Measurements from ENCODE around the gene DUSP8. TPM values are rescaled to one million over a fixed set of nuclear protein-coding genes. Genes with fewer than 3 reads are reported as not detected.
A peak's percentile ranks its signal among the peaks of the same experiment; 100 is the strongest.
"Not testable (repeated sequence)": the region's sequence is repeated elsewhere in the genome, so short reads cannot be mapped to it uniquely, and the experiment has no call there.

Gene DUSP8
- total RNA-seq, 3 donors from 2014 or later = 5.4 to 6.0 (median 5.7) TPM

DNA sequence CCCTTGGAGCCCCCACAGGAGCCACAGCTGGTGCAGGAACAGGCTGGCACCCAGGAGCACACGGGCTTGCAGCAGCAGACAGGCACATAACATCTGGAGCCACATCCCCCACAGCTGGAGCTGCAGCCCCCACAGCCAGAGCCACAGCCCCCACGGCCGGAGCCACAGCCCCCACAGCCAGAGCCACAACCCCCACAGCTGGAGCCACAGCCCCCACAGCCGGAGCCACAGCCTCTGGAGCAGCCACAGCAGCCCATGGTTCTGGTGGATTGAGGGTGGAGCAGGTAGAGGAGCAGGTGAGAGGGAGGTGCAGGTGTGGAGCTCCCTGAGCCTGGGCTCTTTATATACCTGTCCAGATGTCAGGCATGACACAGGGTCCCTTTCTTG lies 25.9 kb upstream of the DUSP8 start, which contains the start of gene KRTAP5-2:
Gene KRTAP5-2, minus strand, starts transcription at position 301 of the 387 bp plus-strand sequence. Its CDS starts 44 bp downstream, at position 257.
- Mint-ChIP-seq H3K27me3 (ENCODE audit: low read depth) (peaks cover 28% of the 10 kb centered on the region), H3K36me3 (ENCODE audit: insufficient read depth) (no peaks in the 10 kb centered on the region), H3K4me1 (ENCODE audit: low read depth) (peaks cover 11% of the 10 kb centered on the region), H3K4me3 (no peak within 1 kb of the TSS), H3K9me3 (no peaks in the 10 kb centered on the region)
- DNase-seq = no peak
- no peak for ATAC-seq

DNA sequence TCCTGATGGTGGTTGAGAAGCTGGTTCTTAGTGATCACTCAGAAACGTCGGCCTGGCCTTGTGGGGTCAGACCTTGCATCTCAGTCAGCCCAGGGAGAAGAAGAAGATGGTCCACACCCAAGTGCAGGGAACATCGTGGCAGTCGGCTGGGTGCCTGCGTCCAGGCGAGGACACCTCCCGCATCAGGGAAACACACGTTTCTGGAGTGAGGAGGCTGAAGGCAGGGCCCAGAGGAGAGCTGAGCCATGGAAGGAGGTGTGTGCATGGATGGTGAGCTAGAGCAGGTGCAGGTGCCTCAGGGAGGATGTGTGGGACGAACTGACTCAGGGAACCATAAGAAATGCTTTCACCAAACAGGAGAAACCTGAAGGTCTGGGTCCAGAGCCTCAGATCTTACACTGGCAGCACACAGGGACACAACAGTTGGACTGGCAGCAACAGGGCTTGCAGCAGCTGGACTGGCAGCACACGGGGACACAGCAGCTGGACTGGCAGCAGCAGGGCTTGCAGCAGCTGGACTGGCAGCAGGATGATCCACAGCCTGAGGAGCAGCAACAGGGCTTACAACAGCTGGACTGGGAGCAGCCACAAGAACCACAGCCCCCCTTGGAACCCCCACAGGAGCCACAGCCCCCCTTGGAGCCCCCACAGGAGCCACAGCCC lies 25.4 kb upstream of the DUSP8 start:
- peaks cover 31% of the 10 kb centered on the region for H3K27me3 Mint-ChIP-seq (ENCODE audit: low read depth)
- H3K9me3 Mint-ChIP-seq = no peaks in the 10 kb centered on the region
- peaks cover 11% of the 10 kb centered on the region for H3K4me1 Mint-ChIP-seq (ENCODE audit: low read depth)
- H3K4me3 Mint-ChIP-seq = no peak overlapping the region
- H3K36me3 Mint-ChIP-seq (ENCODE audit: insufficient read depth) = no peaks in the 10 kb centered on the region
- no peak for ATAC-seq
- DNase-seq = no peak

DNA sequence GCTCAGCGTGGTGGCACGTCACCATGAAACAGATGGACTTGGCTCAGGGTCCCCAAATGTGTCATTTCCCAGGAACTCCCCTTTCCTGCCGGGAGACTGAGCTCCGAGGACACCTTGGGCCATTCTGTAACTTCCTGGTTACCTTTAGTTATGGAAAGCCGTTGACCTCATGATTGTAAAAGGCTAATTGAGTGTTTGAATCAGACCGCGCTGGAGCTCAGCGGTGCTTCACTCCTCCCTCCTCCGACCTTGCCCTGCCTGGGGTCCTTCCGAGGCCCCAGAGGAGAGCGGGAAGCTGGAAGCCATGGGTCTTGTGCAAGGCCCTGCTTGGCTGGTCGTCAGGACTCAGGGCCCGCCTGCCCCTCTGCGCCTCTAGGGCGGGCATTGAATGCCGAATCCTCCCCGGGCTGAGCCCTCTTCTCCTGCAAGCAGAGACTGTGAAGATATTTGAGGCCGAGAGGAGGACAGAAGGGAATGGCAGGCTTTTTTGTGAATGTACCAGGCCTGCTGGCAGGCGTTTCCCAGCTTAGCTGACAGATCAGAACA lies 24.6 kb upstream of the DUSP8 start:
- not testable (repeated sequence) for H3K36me3 Mint-ChIP-seq (ENCODE audit: insufficient read depth); H3K4me3 Mint-ChIP-seq; ATAC-seq; H3K9me3 Mint-ChIP-seq; DNase-seq
- Mint-ChIP-seq H3K27me3 (ENCODE audit: low read depth) (peaks cover 27% of the 10 kb centered on the region), H3K4me1 (ENCODE audit: low read depth) (peaks cover 11% of the 10 kb centered on the region)

DNA sequence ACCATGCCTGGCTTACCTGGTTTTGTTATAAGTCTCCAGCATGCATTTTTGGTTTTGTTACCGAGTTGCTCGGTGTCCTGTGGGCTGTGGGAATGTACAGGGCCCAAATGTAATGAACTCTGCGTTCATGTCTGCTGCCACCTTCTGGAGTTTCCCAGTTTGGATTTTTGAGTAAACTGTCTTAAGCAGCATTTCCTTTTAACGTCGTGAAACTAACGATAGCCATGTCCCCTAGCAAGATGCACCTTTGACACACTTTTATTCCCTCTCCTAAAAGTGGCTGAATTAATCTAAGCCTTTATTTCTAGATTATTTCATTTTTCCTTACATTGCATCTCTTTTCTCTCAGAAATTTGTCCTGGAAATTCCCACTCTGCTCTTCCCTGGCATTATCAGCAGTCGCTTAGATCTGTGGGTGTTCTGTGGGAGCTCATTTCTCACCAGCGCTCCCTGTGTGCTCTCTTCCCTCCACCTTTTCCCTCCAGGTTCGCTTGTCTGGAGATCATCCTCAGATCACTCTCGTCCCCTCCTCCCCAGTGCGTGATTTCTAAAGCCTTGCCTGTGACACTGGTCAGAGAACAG lies 24.0 kb upstream of the DUSP8 start:
- Mint-ChIP-seq H3K4me1 (ENCODE audit: low read depth) (peaks cover 11% of the 10 kb centered on the region), H3K27me3 (ENCODE audit: low read depth) (peaks cover 24% of the 10 kb centered on the region)
- ATAC-seq; H3K36me3 Mint-ChIP-seq (ENCODE audit: insufficient read depth); H3K9me3 Mint-ChIP-seq; DNase-seq; H3K4me3 Mint-ChIP-seq: not testable (repeated sequence)

DNA sequence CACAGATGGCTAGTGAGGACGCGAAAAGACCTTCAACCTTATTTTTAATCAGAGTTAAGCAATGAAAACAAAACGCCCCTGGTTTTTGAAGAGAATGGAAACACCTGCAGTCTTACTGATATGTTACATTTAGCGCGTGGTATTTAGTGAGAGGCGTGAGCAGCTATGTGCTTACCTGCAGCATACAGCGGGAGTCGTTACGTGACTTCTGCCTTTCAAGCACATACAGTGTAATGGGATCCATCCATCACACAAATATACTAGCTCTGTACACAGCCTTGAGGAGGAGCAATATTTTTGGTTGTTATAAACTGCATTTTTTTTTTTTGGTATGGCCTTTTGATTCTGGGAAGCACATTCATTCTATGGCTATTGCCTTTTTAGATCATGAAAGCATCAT lies 20.6 kb upstream of the DUSP8 start:
- Mint-ChIP-seq H3K36me3 (ENCODE audit: insufficient read depth) (no peaks in the 10 kb centered on the region), H3K27me3 (ENCODE audit: low read depth) (peaks cover 19% of the 10 kb centered on the region), H3K4me3 (no peak overlapping the region), H3K9me3 (no peaks in the 10 kb centered on the region), H3K4me1 (ENCODE audit: low read depth) (peaks cover 23% of the 10 kb centered on the region)
- DNase-seq (no peak), ATAC-seq (no peak)

DNA sequence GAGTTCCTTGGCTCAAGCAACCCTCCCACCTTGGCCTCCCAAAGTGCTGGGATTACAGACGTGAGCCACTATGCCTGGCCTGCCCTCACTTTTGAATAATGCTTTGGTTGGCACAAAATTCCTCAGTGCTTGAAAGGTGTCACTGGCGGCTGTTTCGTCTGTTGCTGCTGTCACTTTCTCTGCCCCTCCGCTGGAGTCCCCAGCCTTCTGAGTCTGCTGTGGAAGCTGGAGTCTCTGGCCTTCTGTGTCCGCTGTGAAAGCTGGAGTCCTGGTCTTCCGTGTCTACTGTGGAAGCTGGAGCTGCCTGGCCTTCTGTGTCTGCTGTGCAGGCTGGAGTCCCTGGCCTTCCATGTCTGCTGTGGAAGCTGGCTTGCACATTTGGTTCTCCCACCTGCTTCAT lies 17.9 kb upstream of the DUSP8 start:
- ATAC-seq = no peak
- Mint-ChIP-seq H3K4me3 (no peak overlapping the region), H3K36me3 (ENCODE audit: insufficient read depth) (no peaks in the 10 kb centered on the region), H3K27me3 (ENCODE audit: low read depth) (peaks cover 4% of the 10 kb centered on the region), H3K4me1 (ENCODE audit: low read depth) (peaks cover 25% of the 10 kb centered on the region), H3K9me3 (no peaks in the 10 kb centered on the region)
- no peak for DNase-seq

DNA sequence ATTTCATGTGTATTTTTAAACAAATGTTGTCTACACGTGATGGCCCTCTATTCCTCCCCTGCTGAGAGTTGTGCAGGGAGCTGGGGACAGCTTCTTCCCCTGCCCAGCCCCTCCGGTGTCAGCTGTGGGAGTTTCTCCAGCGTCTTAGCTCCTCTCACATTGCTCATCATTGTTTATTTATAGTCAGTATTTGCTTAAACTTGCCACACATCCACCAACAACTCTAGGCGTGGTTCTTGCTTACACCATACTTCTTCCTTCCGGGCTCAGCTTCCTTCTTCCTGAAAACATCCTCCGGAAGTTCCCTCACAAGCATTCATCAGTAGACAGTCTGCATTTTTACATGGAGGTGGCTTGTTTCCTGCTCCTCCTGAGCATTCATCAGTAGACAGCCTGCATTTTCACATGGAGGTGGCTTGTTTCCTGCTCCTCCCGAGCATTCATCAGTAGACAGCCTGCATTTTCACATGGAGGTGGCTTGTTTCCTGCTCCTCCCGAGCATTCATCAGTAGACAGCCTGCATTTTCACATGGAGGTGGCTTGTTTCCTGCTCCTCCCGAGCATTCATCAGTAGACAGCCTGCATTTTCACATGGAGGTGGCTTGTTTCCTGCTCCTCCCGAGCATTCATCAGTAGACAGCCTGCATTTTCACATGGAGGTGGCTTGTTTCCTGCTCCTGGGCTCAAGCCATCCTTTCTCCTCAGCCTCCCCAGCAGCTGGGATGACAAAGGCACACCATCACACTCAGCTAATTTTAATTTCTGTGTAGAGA lies 17.3 kb upstream of the DUSP8 start:
- ATAC-seq = peak in 1 of 2 donors; percentile 43
- peak overlapping the region; percentile 72 for H3K4me3 Mint-ChIP-seq
- H3K4me1 Mint-ChIP-seq (ENCODE audit: low read depth) = peaks cover 26% of the 10 kb centered on the region
- DNase-seq; H3K27me3 Mint-ChIP-seq (ENCODE audit: low read depth); H3K9me3 Mint-ChIP-seq; H3K36me3 Mint-ChIP-seq (ENCODE audit: insufficient read depth): not testable (repeated sequence)

DNA sequence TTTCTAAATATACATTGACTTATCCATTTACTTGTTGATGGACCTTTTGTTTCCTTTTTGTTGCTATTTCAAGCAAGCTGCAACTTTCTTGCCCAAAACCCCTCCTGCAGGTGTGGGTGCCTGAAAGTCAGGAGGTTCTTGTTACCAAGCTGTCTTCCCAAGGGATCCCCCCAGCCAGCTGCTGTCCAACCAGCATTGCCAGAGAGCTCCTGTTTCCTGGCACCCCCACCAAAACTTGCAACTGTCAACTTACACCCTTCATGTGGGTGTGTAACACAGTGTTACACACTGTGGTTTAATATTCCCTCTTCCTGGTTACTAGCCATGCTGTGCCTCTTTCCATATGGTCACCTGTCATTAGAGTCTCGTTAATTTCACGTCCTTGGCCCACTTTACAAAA lies 14.6 kb upstream of the DUSP8 start:
- H3K27me3 Mint-ChIP-seq (ENCODE audit: low read depth) = peaks cover 3% of the 10 kb centered on the region
- ATAC-seq (no peak), DNase-seq (no peak)
- H3K36me3 Mint-ChIP-seq (ENCODE audit: insufficient read depth) = no peaks in the 10 kb centered on the region
- peaks cover 31% of the 10 kb centered on the region for H3K4me1 Mint-ChIP-seq (ENCODE audit: low read depth)
- no peaks in the 10 kb centered on the region for H3K9me3 Mint-ChIP-seq
- H3K4me3 Mint-ChIP-seq = no peak overlapping the region

DNA sequence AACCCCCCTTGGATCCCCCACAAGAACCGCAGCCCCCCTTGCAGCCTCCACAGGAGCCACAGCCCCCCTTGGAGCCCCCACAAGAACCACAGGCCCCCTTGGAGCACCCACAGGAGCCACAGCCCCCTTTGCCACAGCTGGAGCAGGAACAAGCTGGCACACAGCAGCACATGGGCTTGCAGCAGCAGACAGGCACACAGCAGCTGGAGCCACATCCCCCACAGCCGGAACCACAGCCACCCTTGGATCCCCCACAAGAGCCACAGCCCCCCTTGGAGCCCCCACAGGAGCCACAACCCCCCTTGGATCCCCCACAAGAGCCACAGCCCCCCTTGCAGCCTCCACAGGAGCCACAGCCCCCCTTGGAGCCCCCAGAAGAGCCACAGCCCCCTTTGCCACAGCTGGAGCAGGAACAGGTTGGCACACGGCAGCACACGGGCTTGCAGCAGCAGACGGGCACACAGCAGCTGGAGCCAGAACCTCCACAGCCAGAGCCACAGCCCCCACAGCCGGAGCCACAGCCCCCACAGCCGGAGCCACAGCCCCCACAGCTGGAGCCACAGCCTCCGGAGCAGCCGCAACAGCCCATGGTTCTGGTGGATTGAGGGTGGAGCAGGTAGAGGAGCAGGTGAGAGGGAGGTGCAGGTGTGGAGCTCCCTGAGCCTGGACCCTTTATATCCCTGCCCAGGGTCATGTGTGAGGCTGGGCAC lies 12.7 kb upstream of the DUSP8 start, which contains the start of gene KRTAP5-1:
Gene KRTAP5-1, minus strand, starts transcription at position 623 of the 710 bp plus-strand sequence. Its CDS starts 34 bp downstream, at position 589.
- peaks cover 26% of the 10 kb centered on the region for H3K4me1 Mint-ChIP-seq (ENCODE audit: low read depth)
- H3K36me3 Mint-ChIP-seq (ENCODE audit: insufficient read depth); ATAC-seq; H3K27me3 Mint-ChIP-seq (ENCODE audit: low read depth); H3K9me3 Mint-ChIP-seq; H3K4me3 Mint-ChIP-seq; DNase-seq: not testable (repeated sequence)

DNA sequence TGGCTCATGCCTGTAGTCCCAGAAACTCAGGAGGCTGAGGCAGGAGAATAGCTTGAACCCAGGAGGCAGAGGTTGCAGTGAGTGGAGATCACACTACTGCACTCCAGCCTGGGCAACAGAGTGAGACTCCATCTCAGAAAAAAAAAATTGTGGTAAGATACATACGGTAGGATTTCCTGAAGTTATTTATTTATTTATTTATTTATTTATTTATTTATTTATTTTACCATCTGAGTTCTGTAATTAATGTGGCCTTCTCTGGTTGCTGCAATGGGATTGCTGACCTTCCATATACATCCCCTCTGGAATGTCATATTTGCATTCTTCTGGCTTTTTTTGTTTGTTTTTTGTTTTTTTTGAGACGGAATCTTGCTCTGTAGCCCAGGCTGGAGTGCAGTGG lies 10.8 kb upstream of the DUSP8 start:
- not testable (repeated sequence) for ATAC-seq; DNase-seq; H3K4me3 Mint-ChIP-seq; H3K36me3 Mint-ChIP-seq (ENCODE audit: insufficient read depth); H3K27me3 Mint-ChIP-seq (ENCODE audit: low read depth)
- Mint-ChIP-seq H3K4me1 (ENCODE audit: low read depth) (peaks cover 15% of the 10 kb centered on the region), H3K9me3 (peaks cover 12% of the 10 kb centered on the region)

DNA sequence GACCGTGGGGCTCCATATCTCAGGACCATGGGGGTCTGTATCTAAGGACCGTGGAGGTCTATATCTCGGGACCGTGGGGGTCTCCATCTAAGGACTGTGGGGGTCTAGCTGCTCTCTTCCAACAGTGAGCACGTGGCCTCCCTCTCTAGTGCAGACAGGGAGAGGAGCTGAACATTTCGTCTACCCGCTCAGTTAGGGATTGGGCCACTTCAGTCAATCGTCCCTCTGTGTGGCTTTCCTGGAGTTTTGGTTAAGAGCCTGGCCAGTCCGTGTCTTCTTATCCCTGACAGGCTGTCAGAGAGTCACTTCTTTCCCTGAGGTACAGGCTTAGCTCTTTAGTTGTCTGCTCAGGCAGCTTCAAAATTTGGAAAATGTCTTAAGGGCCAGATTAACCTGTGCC lies 9.9 kb upstream of the DUSP8 start:
- no peak for DNase-seq
- peaks cover 13% of the 10 kb centered on the region for H3K4me1 Mint-ChIP-seq (ENCODE audit: low read depth)
- peaks cover 3% of the 10 kb centered on the region for H3K27me3 Mint-ChIP-seq (ENCODE audit: low read depth)
- H3K4me3 Mint-ChIP-seq = no peak overlapping the region
- H3K9me3 Mint-ChIP-seq = peaks cover 12% of the 10 kb centered on the region
- peaks cover 3% of the 10 kb centered on the region for H3K36me3 Mint-ChIP-seq (ENCODE audit: insufficient read depth)
- no peak for ATAC-seq

DNA sequence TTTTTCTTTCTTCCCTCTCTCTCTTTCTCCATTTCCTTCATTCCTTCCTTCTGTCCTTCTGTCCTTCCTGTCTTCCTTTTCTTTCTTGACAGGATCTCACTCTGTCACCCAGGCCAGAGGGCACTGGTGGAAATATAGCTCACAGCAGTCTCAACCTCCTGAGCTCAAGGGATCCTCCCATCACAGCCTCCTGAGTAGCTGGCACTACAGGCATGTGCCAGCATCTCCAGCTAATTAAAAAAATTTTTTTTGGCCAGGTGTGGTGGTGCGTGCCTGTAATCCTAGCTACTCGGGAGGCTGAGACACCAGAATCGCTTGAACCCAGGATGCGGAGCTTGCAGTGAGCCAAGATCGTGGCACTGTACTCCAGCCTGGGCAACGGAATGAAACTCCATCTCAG lies 4.8 kb upstream of the DUSP8 start:
- H3K27me3 Mint-ChIP-seq (ENCODE audit: low read depth) = peaks cover 2% of the 10 kb centered on the region
- peaks cover 5% of the 10 kb centered on the region for H3K4me1 Mint-ChIP-seq (ENCODE audit: low read depth)
- DNase-seq = no peak
- H3K36me3 Mint-ChIP-seq (ENCODE audit: insufficient read depth) = peaks cover 3% of the 10 kb centered on the region
- ATAC-seq = no peak
- peaks cover 12% of the 10 kb centered on the region for H3K9me3 Mint-ChIP-seq
- H3K4me3 Mint-ChIP-seq = no peak overlapping the region

DNA sequence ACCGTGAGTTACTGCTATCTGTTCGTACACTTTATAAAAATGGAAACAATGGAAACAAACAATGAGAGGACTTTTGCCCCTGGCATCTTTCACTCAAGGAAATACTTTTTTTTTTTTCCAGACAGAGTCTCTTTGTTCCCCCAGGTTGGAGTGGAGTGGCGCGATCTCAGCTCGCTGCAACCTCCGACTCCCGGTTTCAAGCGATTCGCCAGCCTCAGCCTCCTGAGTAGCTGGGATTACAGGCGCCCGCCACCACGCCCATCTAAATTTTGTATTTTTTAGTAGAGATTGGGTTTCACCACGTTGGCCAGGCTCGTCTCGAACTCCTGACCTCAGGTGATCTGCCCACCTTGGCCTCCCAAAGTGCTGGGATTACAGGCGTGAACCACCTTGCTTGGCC lies 3.7 kb upstream of the DUSP8 start:
- H3K36me3 Mint-ChIP-seq (ENCODE audit: insufficient read depth); ATAC-seq; H3K4me1 Mint-ChIP-seq (ENCODE audit: low read depth): not testable (repeated sequence)

DNA sequence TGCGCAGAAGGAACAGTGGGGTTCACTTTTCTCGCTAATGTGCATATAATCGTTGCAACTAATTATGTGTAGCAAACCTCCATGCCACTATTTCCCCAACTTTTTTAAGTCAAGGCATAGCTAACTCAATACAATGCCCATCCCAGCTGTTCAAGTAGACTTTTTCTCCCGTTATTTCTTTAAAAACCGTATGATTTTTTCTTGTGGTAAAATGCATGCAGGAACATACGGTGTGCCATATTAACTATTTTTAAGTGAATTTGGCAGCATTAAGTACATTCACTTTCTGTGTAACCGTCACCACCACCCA lies 2.8 kb upstream of the DUSP8 start:
- Mint-ChIP-seq H3K4me1 (ENCODE audit: low read depth) (peaks cover 9% of the 10 kb centered on the region), H3K9me3 (peaks cover 12% of the 10 kb centered on the region), H3K4me3 (no peak overlapping the region), H3K27me3 (ENCODE audit: low read depth) (peaks cover 2% of the 10 kb centered on the region), H3K36me3 (ENCODE audit: insufficient read depth) (peaks cover 3% of the 10 kb centered on the region)
- ATAC-seq = no peak
- DNase-seq = no peak

More for the DNA sequence above, 3.7 kb upstream of the DUSP8 start:
- Mint-ChIP-seq H3K9me3 (peaks cover 12% of the 10 kb centered on the region), H3K4me3 (peak overlapping the region; percentile 47)
- DNase-seq; H3K27me3 Mint-ChIP-seq (ENCODE audit: low read depth): not testable (repeated sequence)
